ENCODE results near the gene SLC9A2. TPM values are rescaled to one million over a fixed set of nuclear protein-coding genes. Genes with fewer than 3 reads are reported as not detected.

The SLC9A2 gene
- total RNA-seq, 1 experiment from 2014 or later: 0.09 TPM

DNA sequence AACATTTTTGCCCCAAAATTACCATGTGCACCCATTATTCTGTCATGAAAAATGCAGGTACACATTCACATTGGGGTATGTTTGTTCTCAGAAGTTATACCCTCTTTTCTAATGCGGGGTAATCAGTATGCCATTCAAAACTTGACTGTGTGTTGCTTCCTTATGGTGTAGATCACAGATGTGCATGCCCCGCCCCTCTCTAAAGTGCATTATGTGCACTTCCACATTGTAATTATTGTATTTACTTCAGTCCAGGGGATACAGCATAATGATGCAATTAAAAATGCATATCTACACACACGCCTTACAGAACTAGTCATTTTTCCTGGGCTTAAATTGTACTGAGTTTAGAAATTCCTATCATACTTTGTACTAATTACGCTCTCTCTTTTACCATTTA is 48.8 kb downstream of the SLC9A2 start:
- DNase-seq (ENCODE audit: unreplicated experiment): no peak
- H3K27me3 Mint-ChIP-seq (ENCODE audit: insufficient read depth, unreplicated experiment): no peaks in the 10 kb centered on the region
- H3K36me3 Mint-ChIP-seq (ENCODE audit: insufficient read depth, unreplicated experiment): no peaks in the 10 kb centered on the region
- no peaks in the 10 kb centered on the region for H3K4me1 Mint-ChIP-seq (ENCODE audit: insufficient read depth, unreplicated experiment)
- intact Hi-C loops (cut with micrococcal nuclease): no loop called here
- no TSS peak for BruUV-seq (replicated peaks)
- TF ChIP-seq, protein P1, sequence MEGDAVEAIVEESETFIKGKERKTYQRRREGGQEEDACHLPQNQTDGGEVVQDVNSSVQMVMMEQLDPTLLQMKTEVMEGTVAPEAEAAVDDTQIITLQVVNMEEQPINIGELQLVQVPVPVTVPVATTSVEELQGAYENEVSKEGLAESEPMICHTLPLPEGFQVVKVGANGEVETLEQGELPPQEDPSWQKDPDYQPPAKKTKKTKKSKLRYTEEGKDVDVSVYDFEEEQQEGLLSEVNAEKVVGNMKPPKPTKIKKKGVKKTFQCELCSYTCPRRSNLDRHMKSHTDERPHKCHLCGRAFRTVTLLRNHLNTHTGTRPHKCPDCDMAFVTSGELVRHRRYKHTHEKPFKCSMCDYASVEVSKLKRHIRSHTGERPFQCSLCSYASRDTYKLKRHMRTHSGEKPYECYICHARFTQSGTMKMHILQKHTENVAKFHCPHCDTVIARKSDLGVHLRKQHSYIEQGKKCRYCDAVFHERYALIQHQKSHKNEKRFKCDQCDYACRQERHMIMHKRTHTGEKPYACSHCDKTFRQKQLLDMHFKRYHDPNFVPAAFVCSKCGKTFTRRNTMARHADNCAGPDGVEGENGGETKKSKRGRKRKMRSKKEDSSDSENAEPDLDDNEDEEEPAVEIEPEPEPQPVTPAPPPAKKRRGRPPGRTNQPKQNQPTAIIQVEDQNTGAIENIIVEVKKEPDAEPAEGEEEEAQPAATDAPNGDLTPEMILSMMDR (IDR thresholded peaks at IDR 0.05; ENCODE audit: unreplicated experiment): no peak
- POLR2A ChIA-PET: no interaction called here
- H3K4me3 Mint-ChIP-seq (ENCODE audit: unreplicated experiment): no peak overlapping the region
- no peak overlapping the region for H3K27ac Mint-ChIP-seq (ENCODE audit: low read depth, unreplicated experiment)
- H3K9me3 Mint-ChIP-seq (ENCODE audit: unreplicated experiment): no peaks in the 10 kb centered on the region
- CTCF ChIA-PET: no interaction called here

DNA sequence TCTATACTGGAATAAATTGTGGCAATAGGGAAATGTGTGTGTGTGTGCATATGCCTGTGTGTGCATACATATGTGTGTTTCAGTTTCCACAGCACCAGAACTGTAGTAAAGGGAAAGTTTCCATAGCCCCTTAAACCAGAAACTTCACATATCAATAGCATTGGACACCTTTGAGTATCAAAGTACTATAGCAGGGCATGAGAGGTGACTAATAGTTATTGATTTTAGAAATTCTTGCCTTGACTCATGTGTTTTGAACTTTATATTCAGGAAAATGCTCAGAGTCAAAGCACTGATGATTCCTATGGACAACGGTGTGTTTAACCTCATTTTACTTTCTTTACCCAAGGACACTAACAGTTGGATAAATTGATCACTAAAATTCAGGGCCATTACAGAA is 50.0 kb downstream of the SLC9A2 start:
- ChIA-PET POLR2A (no interaction called here), CTCF (no interaction called here)
- no peak for DNase-seq (ENCODE audit: unreplicated experiment)
- H3K27ac Mint-ChIP-seq (ENCODE audit: low read depth, unreplicated experiment): no peak overlapping the region
- H3K36me3 Mint-ChIP-seq (ENCODE audit: insufficient read depth, unreplicated experiment): no peaks in the 10 kb centered on the region
- H3K4me3 Mint-ChIP-seq (ENCODE audit: unreplicated experiment): no peak overlapping the region
- no peaks in the 10 kb centered on the region for H3K4me1 Mint-ChIP-seq (ENCODE audit: insufficient read depth, unreplicated experiment)
- TF ChIP-seq, protein P1 (IDR thresholded peaks at IDR 0.05; ENCODE audit: unreplicated experiment): no peak
- H3K27me3 Mint-ChIP-seq (ENCODE audit: insufficient read depth, unreplicated experiment): no peaks in the 10 kb centered on the region
- BruUV-seq (replicated peaks): no TSS peak
- intact Hi-C loops (cut with micrococcal nuclease): no loop called here
- H3K9me3 Mint-ChIP-seq (ENCODE audit: unreplicated experiment): no peaks in the 10 kb centered on the region

DNA sequence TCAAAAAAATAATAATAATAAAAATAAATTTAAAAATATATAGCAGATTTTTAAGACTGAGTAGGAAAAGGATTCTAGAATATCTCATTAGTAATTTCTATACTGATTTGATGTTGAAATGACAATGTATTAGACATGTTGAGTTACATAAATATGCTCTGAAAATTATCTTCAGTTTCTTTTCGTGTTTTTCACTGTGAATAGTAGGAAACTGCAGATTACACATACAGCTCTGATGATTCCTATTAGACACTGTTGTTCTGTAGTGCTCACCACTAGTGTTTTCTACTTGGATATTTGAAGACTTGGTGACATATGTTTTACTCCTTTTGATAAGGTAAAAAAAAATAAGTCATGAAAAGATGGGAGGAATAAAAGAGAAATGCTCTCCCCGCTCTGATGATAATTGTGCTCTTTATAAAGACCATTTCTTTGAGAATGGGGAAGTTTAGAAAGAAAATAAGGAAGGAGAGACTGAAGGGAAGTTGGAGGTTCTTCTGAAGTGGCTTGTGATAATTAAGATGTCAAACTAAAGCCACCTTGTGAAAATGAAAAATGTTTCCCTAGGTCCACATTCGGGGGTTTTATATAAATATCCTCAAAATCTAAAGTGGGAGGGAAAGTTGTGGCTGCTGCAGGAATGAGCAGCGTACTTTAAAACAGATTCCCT is 52.9 kb downstream of the SLC9A2 start:
- CTCF ChIA-PET: no interaction called here
- POLR2A ChIA-PET: no interaction called here
- Mint-ChIP-seq H3K36me3 (ENCODE audit: insufficient read depth, unreplicated experiment) (no peaks in the 10 kb centered on the region), H3K9me3 (ENCODE audit: unreplicated experiment) (no peaks in the 10 kb centered on the region), H3K27ac (ENCODE audit: low read depth, unreplicated experiment) (no peak overlapping the region), H3K4me3 (ENCODE audit: unreplicated experiment) (no peak overlapping the region), H3K27me3 (ENCODE audit: insufficient read depth, unreplicated experiment) (no peaks in the 10 kb centered on the region), H3K4me1 (ENCODE audit: insufficient read depth, unreplicated experiment) (no peaks in the 10 kb centered on the region)
- no TSS peak for BruUV-seq (replicated peaks)
- DNase-seq (ENCODE audit: unreplicated experiment): no peak
- TF ChIP-seq, protein P1 (IDR thresholded peaks at IDR 0.05; ENCODE audit: unreplicated experiment): no peak
- intact Hi-C loops (cut with micrococcal nuclease): no loop called here

DNA sequence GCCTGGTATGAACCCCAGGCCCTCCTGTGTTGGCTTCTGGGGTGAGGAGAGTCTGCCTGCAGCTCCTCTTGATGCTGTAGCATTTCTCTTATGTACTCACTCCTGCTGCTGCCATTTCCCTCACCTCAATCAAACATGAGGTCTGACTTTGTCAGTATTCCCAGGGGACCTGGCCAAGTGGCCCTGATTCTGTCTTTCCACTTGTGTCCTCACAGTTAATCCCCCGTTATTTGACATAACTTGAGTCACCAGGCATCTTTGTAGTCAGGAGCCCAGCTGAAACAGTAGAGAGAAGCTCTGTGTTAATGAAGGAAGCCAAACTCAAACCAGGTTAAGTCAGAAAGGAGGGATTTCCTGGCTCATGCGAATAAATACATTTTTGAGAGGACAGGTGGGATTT is 55.0 kb downstream of the SLC9A2 start:
- intact Hi-C loops (cut with micrococcal nuclease): no loop called here
- Mint-ChIP-seq H3K9me3 (ENCODE audit: unreplicated experiment) (peaks cover 10% of the 10 kb centered on the region), H3K27me3 (ENCODE audit: insufficient read depth, unreplicated experiment) (no peaks in the 10 kb centered on the region), H3K4me3 (ENCODE audit: unreplicated experiment) (no peak overlapping the region), H3K36me3 (ENCODE audit: insufficient read depth, unreplicated experiment) (no peaks in the 10 kb centered on the region), H3K4me1 (ENCODE audit: insufficient read depth, unreplicated experiment) (peaks cover 8% of the 10 kb centered on the region), H3K27ac (ENCODE audit: low read depth, unreplicated experiment) (no peak overlapping the region)
- DNase-seq (ENCODE audit: unreplicated experiment): no peak
- CTCF ChIA-PET: interaction anchor here (1.6 to 2.6 kb wide), 2 partner anchors 59 to 201 kb away, joined by 3 to 9 read pairs; partner anchors contain the start of gene SLC9A4
- no TSS peak for BruUV-seq (replicated peaks)
- TF ChIP-seq, protein P1 (IDR thresholded peaks at IDR 0.05; ENCODE audit: unreplicated experiment): no peak
- POLR2A ChIA-PET: interaction anchor here (0.7 kb wide), 1 partner anchor 65 kb away, joined by 3 read pairs; no protein-coding TSS in a partner anchor

All from MCF 10A (cell line).